T-helper 17 cell (primary cell): ENCODE measurements around the gene SLAIN1. TPM values are rescaled to one million over a fixed set of nuclear protein-coding genes. Genes with fewer than 3 reads are reported as not detected.
A peak's percentile ranks its signal among the peaks of the same experiment; 100 is the strongest.

ENCODE experiments used
- ATAC-seq: fragments of 150-1000 bp; cut with Tn5 transposase; 2 replicates; pipeline ENCODE4 v1.10.0; 2021; ENCODE audit warnings: mild to moderate bottlenecking, moderate library complexity
- DNase-seq, 3 donors: peaks; one replicate each; pipeline versions ENCODE4 v3.0.0 to v3.0.0-alpha.2; 2020 to 2021
- H3K9me3 ChIP-seq: one replicate; pipeline ENCODE4 v1.7.0; 2013; ENCODE audit warnings: low read length, mild to moderate bottlenecking; ENCODE audit not compliant: control insufficient read depth, poor library complexity, severe bottlenecking
- H3K27ac Mint-ChIP-seq: one replicate; pipeline ENCODE4 v1.8.0; 2022; ENCODE audit warnings: mild to moderate bottlenecking, moderate library complexity, mixed read lengths
- H3K27me3 Mint-ChIP-seq: one replicate; pipeline ENCODE4 v1.8.0; 2022; ENCODE audit warnings: mixed read lengths
- H3K36me3 Mint-ChIP-seq: one replicate; pipeline ENCODE4 v1.8.0; 2022; ENCODE audit warnings: low read depth, mixed read lengths
- H3K4me1 Mint-ChIP-seq: one replicate; pipeline ENCODE4 v1.8.0; 2022; ENCODE audit warnings: mild to moderate bottlenecking, mixed read lengths
- H3K4me3 Mint-ChIP-seq: one replicate; pipeline ENCODE4 v1.8.0; 2022; ENCODE audit warnings: mild to moderate bottlenecking, moderate library complexity, mixed read lengths
- total RNA-seq, 4 donors: library from RNA in 2 of 4; stranded (reverse) in 2 of 4; gene quantifications; one replicate each; pipeline ENCODE4 v1.2.3 and lab custom pipeline; 2022 to 2026

The SLAIN1 gene
- total RNA-seq, 2 donors from 2014 or later, result 25.4 to 39.0 TPM

- peaks cover 18% of the 10 kb centered on the region for H3K4me1 Mint-ChIP-seq
- ATAC-seq (no peak), DNase-seq (no peak)
- no peak overlapping the region for H3K4me3 Mint-ChIP-seq
- H3K27ac Mint-ChIP-seq, result no peak overlapping the region
- H3K36me3 Mint-ChIP-seq, result peaks cover 6% of the 10 kb centered on the region
- no peaks in the 10 kb centered on the region for H3K9me3 ChIP-seq
- no peaks in the 10 kb centered on the region for H3K27me3 Mint-ChIP-seq
These were observed 45.3 kb downstream of the SLAIN1 start for GRCh38 chr13:77742801-77743200.

- H3K27me3 Mint-ChIP-seq, result no peaks in the 10 kb centered on the region
- H3K4me1 Mint-ChIP-seq, result peaks cover 17% of the 10 kb centered on the region
- H3K27ac Mint-ChIP-seq, result peak overlapping the region; percentile 68
- ATAC-seq, result no peak
- H3K9me3 ChIP-seq, result no peaks in the 10 kb centered on the region
- DNase-seq, result no peak
- H3K36me3 Mint-ChIP-seq, result peaks cover 6% of the 10 kb centered on the region
- H3K4me3 Mint-ChIP-seq, result no peak overlapping the region
These were observed 48.3 kb downstream of the SLAIN1 start for GRCh38 chr13:77745784-77746183.

GRCh38 chr13:77749344-77749880 is 51.9 kb downstream of the SLAIN1 start:
- no peaks in the 10 kb centered on the region for H3K27me3 Mint-ChIP-seq
- H3K4me1 Mint-ChIP-seq, result peaks cover 17% of the 10 kb centered on the region
- peaks cover 6% of the 10 kb centered on the region for H3K36me3 Mint-ChIP-seq
- no peak overlapping the region for H3K4me3 Mint-ChIP-seq
- no peak overlapping the region for H3K27ac Mint-ChIP-seq
- no peak for ATAC-seq
- no peaks in the 10 kb centered on the region for H3K9me3 ChIP-seq
- DNase-seq, result no peak

- ATAC-seq (peak; percentile 80), DNase-seq (peak in 1 of 3 donors; percentile 25)
- Mint-ChIP-seq H3K27ac (no peak overlapping the region), H3K36me3 (peaks cover 7% of the 10 kb centered on the region), H3K27me3 (no peaks in the 10 kb centered on the region), H3K4me1 (peaks cover 16% of the 10 kb centered on the region), H3K4me3 (no peak overlapping the region)
- no peaks in the 10 kb centered on the region for H3K9me3 ChIP-seq
These were observed 54.3 kb downstream of the SLAIN1 start for GRCh38 chr13:77751513-77752456.

GRCh38 chr13:77752512-77753069 is 55.1 kb downstream of the SLAIN1 start:
- H3K27ac Mint-ChIP-seq, result no peak overlapping the region
- DNase-seq (no peak), ATAC-seq (no peak)
- peaks cover 7% of the 10 kb centered on the region for H3K36me3 Mint-ChIP-seq
- peaks cover 16% of the 10 kb centered on the region for H3K4me1 Mint-ChIP-seq
- no peaks in the 10 kb centered on the region for H3K9me3 ChIP-seq
- no peak overlapping the region for H3K4me3 Mint-ChIP-seq
- no peaks in the 10 kb centered on the region for H3K27me3 Mint-ChIP-seq

- H3K27me3 Mint-ChIP-seq, result no peaks in the 10 kb centered on the region
- peaks cover 12% of the 10 kb centered on the region for H3K36me3 Mint-ChIP-seq
- H3K4me3 Mint-ChIP-seq, result no peak overlapping the region
- peak overlapping the region; percentile 79 for H3K27ac Mint-ChIP-seq
- H3K9me3 ChIP-seq, result no peaks in the 10 kb centered on the region
- peaks cover 9% of the 10 kb centered on the region for H3K4me1 Mint-ChIP-seq
- DNase-seq (no peak), ATAC-seq (no peak)
These were observed 63.4 kb downstream of the SLAIN1 start for GRCh38 chr13:77760893-77761292.

GRCh38 chr13:77767413-77767812 is 69.9 kb downstream of the SLAIN1 start:
- H3K9me3 ChIP-seq, result no peaks in the 10 kb centered on the region
- H3K27ac Mint-ChIP-seq, result no peak overlapping the region
- H3K4me1 Mint-ChIP-seq, result peaks cover 2% of the 10 kb centered on the region
- no peaks in the 10 kb centered on the region for H3K27me3 Mint-ChIP-seq
- DNase-seq (no peak), ATAC-seq (no peak)
- peaks cover 8% of the 10 kb centered on the region for H3K36me3 Mint-ChIP-seq
- no peak overlapping the region for H3K4me3 Mint-ChIP-seq

- H3K9me3 ChIP-seq, result no peaks in the 10 kb centered on the region
- DNase-seq, result no peak
- no peak overlapping the region for H3K4me3 Mint-ChIP-seq
- H3K4me1 Mint-ChIP-seq, result peaks cover 7% of the 10 kb centered on the region
- peak overlapping the region; percentile 83 for H3K27ac Mint-ChIP-seq
- H3K27me3 Mint-ChIP-seq, result no peaks in the 10 kb centered on the region
- no peak for ATAC-seq
- peaks cover 6% of the 10 kb centered on the region for H3K36me3 Mint-ChIP-seq
These were observed 76.7 kb downstream of the SLAIN1 start for GRCh38 chr13:77774181-77774580.

GRCh38 chr13:77776704-77777103 is 79.2 kb downstream of the SLAIN1 start:
- peaks cover 12% of the 10 kb centered on the region for H3K4me1 Mint-ChIP-seq
- peaks cover 9% of the 10 kb centered on the region for H3K36me3 Mint-ChIP-seq
- no peaks in the 10 kb centered on the region for H3K9me3 ChIP-seq
- DNase-seq (no peak), ATAC-seq (no peak)
- H3K4me3 Mint-ChIP-seq, result no peak overlapping the region
- no peak overlapping the region for H3K27ac Mint-ChIP-seq
- peaks cover 11% of the 10 kb centered on the region for H3K27me3 Mint-ChIP-seq

- no peak overlapping the region for H3K27ac Mint-ChIP-seq
- H3K4me3 Mint-ChIP-seq, result no peak overlapping the region
- peaks cover 3% of the 10 kb centered on the region for H3K36me3 Mint-ChIP-seq
- peaks cover 11% of the 10 kb centered on the region for H3K27me3 Mint-ChIP-seq
- ATAC-seq (peak; percentile 57), DNase-seq (no peak)
- H3K4me1 Mint-ChIP-seq, result peaks cover 8% of the 10 kb centered on the region
- no peaks in the 10 kb centered on the region for H3K9me3 ChIP-seq
These were observed 82.2 kb downstream of the SLAIN1 start for GRCh38 chr13:77779552-77780272.

- no peak for ATAC-seq
- peaks cover 8% of the 10 kb centered on the region for H3K4me1 Mint-ChIP-seq
- no peak for DNase-seq
- H3K27ac Mint-ChIP-seq, result no peak overlapping the region
- H3K36me3 Mint-ChIP-seq, result peaks cover 3% of the 10 kb centered on the region
- peaks cover 11% of the 10 kb centered on the region for H3K27me3 Mint-ChIP-seq
- H3K9me3 ChIP-seq, result no peaks in the 10 kb centered on the region
- no peak overlapping the region for H3K4me3 Mint-ChIP-seq
These were observed 84.3 kb downstream of the SLAIN1 start for GRCh38 chr13:77781808-77782207.

- peaks cover 8% of the 10 kb centered on the region for H3K4me1 Mint-ChIP-seq
- peaks cover 6% of the 10 kb centered on the region for H3K36me3 Mint-ChIP-seq
These were observed 87.0 kb downstream of the SLAIN1 start for GRCh38 chr13:77784515-77784914.

GRCh38 chr13:77786695-77787287 is 89.3 kb downstream of the SLAIN1 start:
- DNase-seq, result no peak
- peaks cover 4% of the 10 kb centered on the region for H3K36me3 Mint-ChIP-seq
- no peaks in the 10 kb centered on the region for H3K4me1 Mint-ChIP-seq
- no peaks in the 10 kb centered on the region for H3K27me3 Mint-ChIP-seq
- H3K9me3 ChIP-seq, result no peaks in the 10 kb centered on the region
- ATAC-seq, result no peak
- no peak overlapping the region for H3K27ac Mint-ChIP-seq
- no peak overlapping the region for H3K4me3 Mint-ChIP-seq

More at GRCh38 chr13:77784515-77784914, 87.0 kb downstream of the SLAIN1 start:
- Mint-ChIP-seq H3K4me3 (no peak overlapping the region), H3K27me3 (peaks cover 11% of the 10 kb centered on the region), H3K27ac (no peak overlapping the region)
- DNase-seq, result no peak
- no peaks in the 10 kb centered on the region for H3K9me3 ChIP-seq
- no peak for ATAC-seq
